Neural progenitor cell (in vitro differentiated cells): ENCODE measurements around the gene GUCY2C.

Experiments used
- CTCF ChIP-seq: fragments of 200-600 bp; sonication (generic); IDR thresholded peaks from 2 replicates; pipeline ENCODE4 v1.5.1; 2017; ENCODE audit warnings: antibody characterized with exemption, mild to moderate bottlenecking
- EZH2 ChIP-seq: fragments of 200-600 bp; sonication (generic); IDR thresholded peaks from 2 replicates; pipeline ENCODE4 v1.6.1; 2017; ENCODE audit warnings: antibody characterized with exemption, mild to moderate bottlenecking, moderate library complexity
- EZH2phosphoT487 ChIP-seq: fragments of 200-600 bp; sonication (generic); IDR thresholded peaks from 2 replicates; pipeline ENCODE4 v1.6.1; 2017; ENCODE audit warnings: antibody characterized with exemption

- TF ChIP-seq EZH2 (no peak), CTCF (no peak), EZH2phosphoT487 (no peak)
Measured at GRCh38 chr12:14668591-14668990, 27.8 kb downstream of the GUCY2C start.
